Neural cell (in vitro differentiated cells): ENCODE data around the gene TPSD1. TPM values are rescaled to one million over a fixed set of nuclear protein-coding genes. Genes with fewer than 3 reads are reported as not detected.

ENCODE experiments used
- H2AFZ ChIP-seq: fragments of 200-600, 300-800 bp; sonication (generic), shearing (Covaris generic); 2 replicates; pipeline ENCODE4 v1.6.0; 2014; ENCODE audit warnings: low read depth, mild to moderate bottlenecking, antibody characterized with exemption, low read length, moderate library complexity
- H3F3A ChIP-seq: fragments of 200-600 bp; shearing (Covaris generic); 2 replicates; pipeline ENCODE4 v1.6.1; 2016; ENCODE audit warnings: mild to moderate bottlenecking, moderate library complexity, mixed read lengths, antibody characterized with exemption, low read length; ENCODE audit not compliant: insufficient read depth, poor library complexity, severe bottlenecking
- H3K27ac ChIP-seq: fragments of 200-600, 300-800 bp; sonication (generic), shearing (Covaris generic); 2 replicates; pipeline ENCODE4 v1.5.1; 2014; ENCODE audit warnings: mild to moderate bottlenecking, low read length, moderate library complexity
- H3K27me3 ChIP-seq: fragments of 300-800, 200-600 bp; sonication (generic), shearing (Covaris generic); 2 replicates; pipeline ENCODE4 v1.6.0; 2014; ENCODE audit warnings: mild to moderate bottlenecking, low read depth, low read length, moderate library complexity; ENCODE audit not compliant: insufficient read depth
- H3K36me3 ChIP-seq: fragments of 300-800, 200-600 bp; sonication (generic), shearing (Covaris generic); 2 replicates; pipeline ENCODE4 v1.5.1; 2014; ENCODE audit warnings: mild to moderate bottlenecking, antibody characterized with exemption, low read length, moderate library complexity; ENCODE audit not compliant: insufficient read depth
- H3K4me2 ChIP-seq: fragments of 300-800, 200-600 bp; sonication (generic), shearing (Covaris generic); 2 replicates; pipeline ENCODE4 v1.6.0; 2014; ENCODE audit warnings: mild to moderate bottlenecking, low read length
- H3K4me3 ChIP-seq: fragments of 300-800, 200-600 bp; sonication (generic), shearing (Covaris generic); 2 replicates; pipeline ENCODE4 v1.5.1; 2014; ENCODE audit warnings: mild to moderate bottlenecking, low read length, moderate library complexity
- H3K79me2 ChIP-seq: fragments of 200-600 bp; shearing (Covaris generic); replicated peaks from 2 replicates; pipeline ENCODE4 v1.6.0; 2014; ENCODE audit warnings: mild to moderate bottlenecking, low read length, moderate library complexity; ENCODE audit not compliant: insufficient read depth
- H3K9ac ChIP-seq: fragments of 300-800, 200-600 bp; sonication (generic), shearing (Covaris generic); 2 replicates; pipeline ENCODE4 v1.6.1; 2016; ENCODE audit warnings: mild to moderate bottlenecking, low read length, mixed read lengths
- H3K9me2 ChIP-seq: fragments of 200-600 bp; shearing (Covaris generic); 2 replicates; pipeline ENCODE4 v1.6.1; 2016; ENCODE audit warnings: mild to moderate bottlenecking, low read length, mixed read lengths; ENCODE audit not compliant: insufficient read depth
- H3K9me3 ChIP-seq: fragments of 200-600, 300-800 bp; sonication (generic), shearing (Covaris generic); 2 replicates; pipeline ENCODE4 v1.6.1; 2016; ENCODE audit warnings: mild to moderate bottlenecking, mixed run types, low read length, moderate library complexity, mixed read lengths
- H4K20me1 ChIP-seq: fragments of 200-600 bp; shearing (Covaris generic); 2 replicates; pipeline ENCODE4 v1.6.1; 2016; ENCODE audit warnings: mild to moderate bottlenecking, mixed run types; ENCODE audit not compliant: insufficient read depth
- EP300 ChIP-seq: fragments of 450-650 bp; conservative IDR thresholded peaks from 2 replicates; pipeline ENCODE4 v1.6.1; 2014; ENCODE audit warnings: antibody characterized with exemption, mild to moderate bottlenecking, moderate library complexity; ENCODE audit not compliant: poor library complexity, severe bottlenecking
- EZH2 ChIP-seq: fragments of 200-600, 300-800 bp; shearing (Covaris generic), sonication (generic); IDR thresholded peaks from 2 replicates; pipeline ENCODE4 v1.6.1; 2014; ENCODE audit warnings: antibody characterized with exemption, low read length, borderline replicate concordance, mild to moderate bottlenecking; ENCODE audit not compliant: insufficient read depth, poor library complexity, severe bottlenecking
- MXI1 ChIP-seq: fragments of 450-650 bp; conservative IDR thresholded peaks from 2 replicates; pipeline ENCODE4 v1.6.1; 2014; ENCODE audit warnings: antibody characterized with exemption, mild to moderate bottlenecking; ENCODE audit not compliant: poor library complexity, severe bottlenecking
- POLR2AphosphoS5 ChIP-seq: IDR thresholded peaks from 2 replicates; pipeline ENCODE4 v1.6.1; 2012
- RAD21 ChIP-seq: fragments of 450-650 bp; conservative IDR thresholded peaks from 2 replicates; pipeline ENCODE4 v1.6.1; 2014; ENCODE audit warnings: antibody characterized with exemption, mild to moderate bottlenecking, moderate library complexity
- SMC3 ChIP-seq: fragments of 450-650 bp; conservative IDR thresholded peaks from 2 replicates; pipeline ENCODE4 v1.6.1; 2014; ENCODE audit warnings: antibody characterized with exemption, mild to moderate bottlenecking, moderate library complexity; ENCODE audit not compliant: poor library complexity
- TAF1 ChIP-seq: IDR thresholded peaks from 2 replicates; pipeline ENCODE4 v1.6.1; 2012; ENCODE audit warnings: low read depth
- polyA plus RNA-seq: library from polyadenylated mRNA; depleted of rRNA; stranded (reverse); fragments of >200 nt; gene quantifications from 2 replicates; pipeline ENCODE4 v1.2.3, GENCODE V29; 2014
- TF ChIP-seq, protein P1 (sequence below): IDR thresholded peaks from 2 replicates; pipeline ENCODE4 v1.6.1; 2012; ENCODE audit warnings: borderline replicate concordance
- TF ChIP-seq, protein P2 (sequence below): fragments of 450-650 bp; IDR thresholded peaks from 2 replicates; pipeline ENCODE4 v1.5.1; 2014; ENCODE audit warnings: antibody characterized with exemption, mild to moderate bottlenecking, moderate library complexity; ENCODE audit not compliant: poor library complexity, severe bottlenecking

Gene TPSD1
- polyA plus RNA-seq, 1 donor from 2014 or later = not detected

DNA sequence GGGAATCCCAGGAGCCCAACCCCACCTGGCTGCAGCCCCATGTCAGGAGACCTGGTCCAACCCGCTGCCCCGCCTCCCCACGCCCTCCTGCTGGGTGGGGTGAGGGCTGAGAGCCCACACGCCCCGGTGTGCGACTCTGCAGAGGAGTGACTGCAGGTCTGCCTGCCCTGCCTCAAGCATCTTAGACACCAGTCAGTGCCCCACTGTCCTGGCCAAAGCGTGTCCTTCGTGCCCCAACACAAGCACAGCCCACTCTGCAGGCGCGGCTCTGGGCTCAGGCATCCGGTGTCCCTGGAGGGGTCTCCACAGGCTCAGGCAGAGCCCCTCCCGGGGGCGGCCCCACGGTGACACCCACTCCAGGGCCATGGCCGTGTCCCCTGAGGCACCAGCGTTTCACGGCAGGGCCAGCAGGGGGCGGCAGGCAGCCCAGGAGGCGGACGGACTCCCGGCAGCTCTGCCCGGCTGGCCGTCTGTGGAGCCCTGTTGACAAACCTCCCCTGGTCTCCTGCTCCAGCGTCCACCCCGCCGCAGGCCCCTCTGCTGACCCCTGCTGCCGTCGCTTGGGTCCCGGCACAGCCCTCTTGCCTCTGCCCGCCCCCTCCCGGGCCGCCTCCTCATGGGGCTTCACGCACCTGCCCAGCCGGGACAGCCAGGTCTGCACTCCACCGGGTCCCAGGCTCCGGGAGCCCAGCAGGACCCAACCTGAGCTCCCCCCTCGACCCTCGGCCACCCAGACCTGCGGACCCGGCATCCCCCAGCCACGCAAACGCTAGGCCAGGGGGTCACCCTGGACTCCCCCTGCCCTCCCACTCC is 45.0 kb downstream of the TPSD1 start:
- H4K20me1 ChIP-seq = no peaks in the 10 kb centered on the region
- no peak overlapping the region for H3K4me3 ChIP-seq

DNA sequence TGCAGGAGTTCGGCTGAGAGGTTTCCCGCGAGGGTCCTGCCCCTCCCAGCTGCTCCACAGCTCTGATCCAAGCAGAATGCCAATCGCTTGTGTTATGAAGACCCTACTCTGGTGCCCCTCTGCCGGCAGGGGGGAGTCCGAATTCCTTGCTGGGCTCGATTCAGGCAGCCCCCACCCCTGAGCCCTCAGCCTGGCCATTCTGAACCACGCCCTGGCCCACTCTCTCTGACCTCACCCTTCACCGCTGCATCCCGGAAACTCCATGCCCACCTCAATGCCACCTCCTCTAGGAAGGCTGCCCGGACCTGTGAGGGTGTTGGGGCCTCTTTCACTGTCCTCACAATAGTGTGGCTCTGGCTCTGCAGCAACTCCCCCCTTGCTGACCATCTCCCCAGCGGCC is 45.7 kb downstream of the TPSD1 start:
- Histone ChIP-seq H3K9me3 (no peaks in the 10 kb centered on the region), H3K27ac (no peak overlapping the region), H3K36me3 (no peaks in the 10 kb centered on the region), H3K9me2 (no peaks in the 10 kb centered on the region), H4K20me1 (no peaks in the 10 kb centered on the region), H3F3A (no peaks in the 10 kb centered on the region), H2AFZ (no peak overlapping the region), H3K4me3 (no peak overlapping the region), H3K79me2 (no peaks in the 10 kb centered on the region), H3K9ac (no peak overlapping the region), H3K27me3 (no peaks in the 10 kb centered on the region), H3K4me2 (no peak overlapping the region)
- TF ChIP-seq, protein P1, sequence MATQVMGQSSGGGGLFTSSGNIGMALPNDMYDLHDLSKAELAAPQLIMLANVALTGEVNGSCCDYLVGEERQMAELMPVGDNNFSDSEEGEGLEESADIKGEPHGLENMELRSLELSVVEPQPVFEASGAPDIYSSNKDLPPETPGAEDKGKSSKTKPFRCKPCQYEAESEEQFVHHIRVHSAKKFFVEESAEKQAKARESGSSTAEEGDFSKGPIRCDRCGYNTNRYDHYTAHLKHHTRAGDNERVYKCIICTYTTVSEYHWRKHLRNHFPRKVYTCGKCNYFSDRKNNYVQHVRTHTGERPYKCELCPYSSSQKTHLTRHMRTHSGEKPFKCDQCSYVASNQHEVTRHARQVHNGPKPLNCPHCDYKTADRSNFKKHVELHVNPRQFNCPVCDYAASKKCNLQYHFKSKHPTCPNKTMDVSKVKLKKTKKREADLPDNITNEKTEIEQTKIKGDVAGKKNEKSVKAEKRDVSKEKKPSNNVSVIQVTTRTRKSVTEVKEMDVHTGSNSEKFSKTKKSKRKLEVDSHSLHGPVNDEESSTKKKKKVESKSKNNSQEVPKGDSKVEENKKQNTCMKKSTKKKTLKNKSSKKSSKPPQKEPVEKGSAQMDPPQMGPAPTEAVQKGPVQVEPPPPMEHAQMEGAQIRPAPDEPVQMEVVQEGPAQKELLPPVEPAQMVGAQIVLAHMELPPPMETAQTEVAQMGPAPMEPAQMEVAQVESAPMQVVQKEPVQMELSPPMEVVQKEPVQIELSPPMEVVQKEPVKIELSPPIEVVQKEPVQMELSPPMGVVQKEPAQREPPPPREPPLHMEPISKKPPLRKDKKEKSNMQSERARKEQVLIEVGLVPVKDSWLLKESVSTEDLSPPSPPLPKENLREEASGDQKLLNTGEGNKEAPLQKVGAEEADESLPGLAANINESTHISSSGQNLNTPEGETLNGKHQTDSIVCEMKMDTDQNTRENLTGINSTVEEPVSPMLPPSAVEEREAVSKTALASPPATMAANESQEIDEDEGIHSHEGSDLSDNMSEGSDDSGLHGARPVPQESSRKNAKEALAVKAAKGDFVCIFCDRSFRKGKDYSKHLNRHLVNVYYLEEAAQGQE = no peak
- no peak for TF ChIP-seq MXI1
- TF ChIP-seq EZH2 = no peak
- TF ChIP-seq TAF1 = no peak
- TF ChIP-seq SMC3 = no peak
- TF ChIP-seq EP300 = no peak
- TF ChIP-seq POLR2AphosphoS5 = no peak
- TF ChIP-seq, protein P2, sequence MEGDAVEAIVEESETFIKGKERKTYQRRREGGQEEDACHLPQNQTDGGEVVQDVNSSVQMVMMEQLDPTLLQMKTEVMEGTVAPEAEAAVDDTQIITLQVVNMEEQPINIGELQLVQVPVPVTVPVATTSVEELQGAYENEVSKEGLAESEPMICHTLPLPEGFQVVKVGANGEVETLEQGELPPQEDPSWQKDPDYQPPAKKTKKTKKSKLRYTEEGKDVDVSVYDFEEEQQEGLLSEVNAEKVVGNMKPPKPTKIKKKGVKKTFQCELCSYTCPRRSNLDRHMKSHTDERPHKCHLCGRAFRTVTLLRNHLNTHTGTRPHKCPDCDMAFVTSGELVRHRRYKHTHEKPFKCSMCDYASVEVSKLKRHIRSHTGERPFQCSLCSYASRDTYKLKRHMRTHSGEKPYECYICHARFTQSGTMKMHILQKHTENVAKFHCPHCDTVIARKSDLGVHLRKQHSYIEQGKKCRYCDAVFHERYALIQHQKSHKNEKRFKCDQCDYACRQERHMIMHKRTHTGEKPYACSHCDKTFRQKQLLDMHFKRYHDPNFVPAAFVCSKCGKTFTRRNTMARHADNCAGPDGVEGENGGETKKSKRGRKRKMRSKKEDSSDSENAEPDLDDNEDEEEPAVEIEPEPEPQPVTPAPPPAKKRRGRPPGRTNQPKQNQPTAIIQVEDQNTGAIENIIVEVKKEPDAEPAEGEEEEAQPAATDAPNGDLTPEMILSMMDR = no peak
- TF ChIP-seq RAD21 = no peak

More for the DNA sequence above, 45.0 kb downstream of the TPSD1 start:
- Histone ChIP-seq H3K27me3 (no peaks in the 10 kb centered on the region), H3K9ac (no peak overlapping the region), H3K79me2 (no peaks in the 10 kb centered on the region), H2AFZ (no peak overlapping the region), H3F3A (no peaks in the 10 kb centered on the region), H3K4me2 (no peak overlapping the region), H3K9me3 (no peaks in the 10 kb centered on the region), H3K27ac (no peak overlapping the region), H3K36me3 (no peaks in the 10 kb centered on the region), H3K9me2 (no peaks in the 10 kb centered on the region)
- TF ChIP-seq, protein P2 = peak; percentile 51
- TF ChIP-seq POLR2AphosphoS5 = no peak
